Fibroblast of skin of scalp (primary cell): ENCODE data around the gene DKC1.
"Not testable (repeated sequence)": the region's sequence is repeated elsewhere in the genome, so short reads cannot be mapped to it uniquely, and the experiment has no call there.

ENCODE experiments used
- DNase-seq: peaks from one replicate; pipeline ENCODE4 v3.0.0-alpha.2; 2013

The DKC1 gene

GRCh38 chrX:154793084-154793795 is 30.6 kb downstream of the DKC1 start:
- DNase-seq: no peak

DNA sequence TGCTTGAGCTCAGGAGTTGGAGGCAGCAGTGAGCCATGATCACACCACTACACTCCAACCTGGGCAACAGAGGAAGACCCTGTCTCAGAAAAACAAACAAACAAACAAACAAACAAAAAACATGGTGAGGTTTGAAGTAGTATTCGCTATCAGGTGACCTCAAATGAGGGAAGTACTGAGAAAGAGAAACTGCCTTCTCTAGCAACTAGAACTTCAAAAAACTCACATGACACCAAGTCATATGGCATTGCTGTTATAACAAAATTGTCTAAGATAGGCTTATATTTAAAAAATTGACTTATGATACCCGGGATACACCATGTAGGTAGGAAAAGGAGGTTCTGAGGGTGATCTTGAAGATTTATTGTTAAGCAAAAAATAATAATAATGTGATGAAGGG is 32.4 kb downstream of the DKC1 start:
- no peak for DNase-seq

DNA sequence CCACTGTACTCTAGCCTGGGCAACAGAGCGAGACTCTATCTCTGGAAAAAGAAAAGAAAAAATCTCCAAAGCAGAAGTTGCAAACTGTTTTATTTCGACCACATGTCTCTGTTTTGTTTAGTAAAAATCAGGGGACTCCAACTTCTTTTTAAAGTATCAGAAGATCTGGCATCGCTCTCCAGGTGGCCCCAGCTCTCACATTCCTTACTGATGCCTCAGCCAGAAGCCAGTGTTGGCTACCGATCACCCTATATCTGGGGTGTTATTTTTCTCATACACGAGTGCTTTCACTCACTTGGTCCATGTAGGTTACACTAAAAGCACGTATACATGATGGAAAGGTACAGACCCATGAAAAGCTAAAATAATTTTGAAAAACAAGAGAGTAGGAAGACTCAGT is 34.3 kb downstream of the DKC1 start:
- DNase-seq: no peak

DNA sequence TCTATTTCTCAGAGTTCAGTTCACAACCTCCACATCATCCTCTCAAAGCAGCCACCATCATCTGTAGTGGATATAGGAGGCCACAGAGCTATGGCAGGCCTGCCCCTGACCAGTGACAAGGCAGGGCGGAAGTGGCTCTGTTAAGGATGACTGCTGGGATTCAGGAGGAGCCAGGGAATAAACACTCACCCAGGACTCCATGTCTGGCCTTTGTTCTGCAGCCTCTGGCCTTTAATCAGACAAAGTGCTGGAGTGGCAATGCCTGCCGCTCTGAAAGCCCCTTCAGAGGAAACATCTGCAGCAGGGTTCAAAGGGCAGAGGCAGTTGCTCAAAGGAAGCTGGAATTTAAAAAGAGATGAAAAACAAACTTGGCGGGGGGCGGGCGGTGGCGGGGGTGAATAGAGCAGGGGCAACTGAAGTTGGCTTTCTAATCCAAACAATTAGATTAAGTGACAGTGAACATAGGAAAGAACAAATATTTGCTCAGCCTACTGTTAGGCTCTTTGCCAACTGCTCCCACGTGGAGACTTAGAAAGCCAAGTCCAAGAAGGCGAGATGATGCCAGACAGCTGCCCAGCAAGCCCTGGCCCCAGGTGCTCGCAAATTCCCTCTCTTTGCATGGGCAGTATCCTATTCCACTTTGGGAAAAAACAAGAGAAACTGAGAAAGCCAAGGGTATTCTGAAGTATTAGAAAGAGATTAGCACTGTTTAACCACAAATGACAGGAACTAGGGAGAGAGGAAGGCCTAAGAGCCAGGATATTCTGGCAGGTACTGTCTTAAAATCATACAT is 37.1 kb downstream of the DKC1 start:
- no peak for DNase-seq

GRCh38 chrX:154800478-154801210 is 38.0 kb downstream of the DKC1 start:
- no peak for DNase-seq

- no peak for DNase-seq
Observed at GRCh38 chrX:154802947-154803346, 40.3 kb downstream of the DKC1 start.

DNA sequence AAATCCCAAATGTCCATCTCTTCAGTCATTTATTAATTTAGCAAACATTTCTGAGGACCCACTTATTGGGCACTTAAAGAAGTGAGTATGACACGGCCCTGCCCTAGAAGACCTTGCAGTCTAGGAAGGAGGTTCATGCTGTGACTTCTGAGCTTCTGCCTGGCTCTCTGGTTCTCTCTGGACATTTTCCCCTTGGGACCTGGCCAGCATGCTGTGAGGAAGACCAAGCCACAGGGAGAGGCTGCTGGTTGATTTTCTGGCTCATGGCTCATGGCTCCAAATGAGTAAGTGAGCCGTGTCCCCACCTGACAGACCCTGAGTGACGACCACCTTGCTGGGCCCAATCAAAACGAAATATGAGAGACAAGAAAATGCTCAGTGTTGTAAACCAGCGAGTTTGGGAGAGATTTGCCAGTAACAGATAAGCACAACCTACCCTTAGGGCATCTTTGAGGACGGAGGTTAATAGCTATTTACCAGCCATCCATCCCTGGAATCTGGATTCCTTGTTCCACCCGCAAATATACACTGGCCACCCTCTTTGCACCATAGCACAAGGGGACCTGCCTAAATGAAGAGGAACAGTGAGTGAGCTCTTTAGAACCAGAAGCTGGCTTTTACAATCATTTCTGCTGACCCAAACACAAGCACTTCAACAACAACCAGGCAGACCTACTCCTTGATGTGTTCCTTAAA is 41.7 kb downstream of the DKC1 start:
- DNase-seq: no peak

GRCh38 chrX:154804957-154805695 is 42.5 kb downstream of the DKC1 start, which contains the start of gene MPP1:
TSS of gene MPP1 (minus strand) at chrX:154805485. CDS start at chrX:154805373, 112 bp downstream.
- DNase-seq: peak; percentile 66

- peak; percentile 42 for DNase-seq
Observed at GRCh38 chrX:154805696-154806091, 43.0 kb downstream of the DKC1 start.

GRCh38 chrX:154806837-154807501 is 44.3 kb downstream of the DKC1 start:
- DNase-seq: no peak

GRCh38 chrX:154809939-154810665 is 47.4 kb downstream of the DKC1 start:
- DNase-seq: no peak

DNA sequence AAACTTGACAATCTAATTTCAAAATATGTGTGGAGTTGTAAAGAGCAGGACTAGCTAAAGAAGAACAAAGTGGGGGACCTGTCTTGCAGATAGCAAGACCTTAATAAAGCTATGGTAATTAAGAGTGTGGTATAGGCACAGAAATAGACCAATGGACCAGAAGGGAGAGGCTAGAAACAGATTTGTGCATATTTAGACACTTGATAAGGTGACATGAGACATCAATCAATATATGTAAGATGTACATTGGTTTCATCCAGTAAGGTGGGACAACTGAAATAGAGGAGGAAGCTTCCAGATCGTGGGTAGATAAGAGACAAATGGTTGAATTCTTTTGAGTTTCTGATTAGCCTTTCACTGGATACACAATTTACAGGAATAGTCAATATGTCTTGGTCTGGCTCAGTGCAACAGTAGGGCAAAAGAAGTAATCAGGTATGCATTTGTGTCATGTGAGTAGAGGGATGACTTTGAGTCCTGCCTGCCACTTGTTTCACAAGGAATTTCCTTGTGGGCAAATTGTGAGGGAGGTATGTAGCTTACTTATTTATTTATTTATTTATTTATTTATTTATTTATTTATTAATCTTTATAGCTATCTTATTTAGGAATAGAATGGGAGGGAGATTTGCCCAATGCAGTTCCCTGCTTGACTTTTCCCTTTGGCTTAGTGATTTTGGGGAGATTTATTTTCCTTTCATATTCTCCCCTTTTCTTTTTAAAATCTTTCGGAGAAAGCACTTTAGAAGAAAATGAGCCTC is 49.9 kb downstream of the DKC1 start:
- no peak for DNase-seq

DNA sequence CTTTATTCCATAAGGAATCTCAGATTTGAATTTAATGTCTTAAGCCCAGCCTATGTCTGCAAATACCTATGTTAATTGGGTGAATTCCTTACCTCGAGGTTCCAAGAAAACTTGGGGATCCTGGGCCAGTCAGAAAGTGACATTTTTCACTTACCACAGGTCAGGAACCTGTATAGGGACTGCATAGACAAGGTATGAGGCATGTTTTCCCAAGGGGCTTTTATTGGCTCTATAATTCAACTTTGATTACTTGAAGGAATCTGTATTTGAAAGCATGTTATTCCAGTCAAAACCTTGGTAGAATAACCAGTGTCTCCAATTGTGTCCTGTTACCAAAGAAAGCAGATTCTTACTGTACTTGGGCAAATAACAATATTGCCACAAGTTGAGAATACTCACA is 51.1 kb downstream of the DKC1 start:
- no peak for DNase-seq

GRCh38 chrX:154815274-154815818 is 52.7 kb downstream of the DKC1 start:
- no peak for DNase-seq

GRCh38 chrX:154816326-154816898 is 53.7 kb downstream of the DKC1 start:
- DNase-seq: not testable (repeated sequence)

GRCh38 chrX:154817048-154817618 is 54.5 kb downstream of the DKC1 start:
- DNase-seq: not testable (repeated sequence)

GRCh38 chrX:154818916-154819770 is 56.5 kb downstream of the DKC1 start:
- DNase-seq: no peak
